ENCODE measurements around the gene RBM6. TPM values are rescaled to one million over a fixed set of nuclear protein-coding genes. Genes with fewer than 3 reads are reported as not detected.

The RBM6 gene
- total RNA-seq, 4 donors from 2014 or later, result 89.7 to 256 (median 152) TPM

DNA sequence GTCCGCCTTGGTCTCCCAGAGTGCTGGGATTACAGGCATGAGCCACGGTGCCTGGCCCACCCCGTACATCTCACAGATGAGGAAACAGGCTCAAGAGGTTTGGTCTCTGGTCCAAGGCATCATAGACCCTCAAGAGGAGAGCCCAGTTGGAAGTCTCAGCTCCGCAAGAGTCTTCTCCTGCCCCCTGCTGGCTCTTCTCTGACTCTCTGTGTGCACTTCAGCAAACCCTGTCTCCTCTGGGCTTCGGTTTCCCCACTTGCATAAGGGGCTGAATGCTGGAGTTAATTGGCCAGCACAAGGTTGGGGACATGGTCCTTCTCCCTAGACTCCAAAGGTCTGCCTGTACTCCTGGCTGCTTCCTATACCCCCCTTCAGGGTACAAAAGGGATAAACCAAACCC, 40.1 kb upstream of the RBM6 start:
- Histone ChIP-seq H3K36me3 (peaks cover 0 to 8% (median 3%) of the 10 kb centered on the region in 4 donors), H3K4me3 (peak overlapping the region in 1 of 4 donors; percentile 25), H3K4me1 (peaks cover 16 to 47% (median 45%) of the 10 kb centered on the region in 4 donors), H3K27ac (peak overlapping the region; percentile 83 to 86 (median 85)), H3K27me3 (no peaks in the 10 kb centered on the region), H3K9me3 (no peaks in the 10 kb centered on the region)
- no peak for TF ChIP-seq EP300 (IDR thresholded peaks at IDR 0.05; ENCODE audit: low read depth)
- TF ChIP-seq POLR2A (IDR thresholded peaks at IDR 0.05), result no peak
- no peak for TF ChIP-seq POLR2AphosphoS5 (IDR thresholded peaks at IDR 0.05)
- TF ChIP-seq, protein P1, sequence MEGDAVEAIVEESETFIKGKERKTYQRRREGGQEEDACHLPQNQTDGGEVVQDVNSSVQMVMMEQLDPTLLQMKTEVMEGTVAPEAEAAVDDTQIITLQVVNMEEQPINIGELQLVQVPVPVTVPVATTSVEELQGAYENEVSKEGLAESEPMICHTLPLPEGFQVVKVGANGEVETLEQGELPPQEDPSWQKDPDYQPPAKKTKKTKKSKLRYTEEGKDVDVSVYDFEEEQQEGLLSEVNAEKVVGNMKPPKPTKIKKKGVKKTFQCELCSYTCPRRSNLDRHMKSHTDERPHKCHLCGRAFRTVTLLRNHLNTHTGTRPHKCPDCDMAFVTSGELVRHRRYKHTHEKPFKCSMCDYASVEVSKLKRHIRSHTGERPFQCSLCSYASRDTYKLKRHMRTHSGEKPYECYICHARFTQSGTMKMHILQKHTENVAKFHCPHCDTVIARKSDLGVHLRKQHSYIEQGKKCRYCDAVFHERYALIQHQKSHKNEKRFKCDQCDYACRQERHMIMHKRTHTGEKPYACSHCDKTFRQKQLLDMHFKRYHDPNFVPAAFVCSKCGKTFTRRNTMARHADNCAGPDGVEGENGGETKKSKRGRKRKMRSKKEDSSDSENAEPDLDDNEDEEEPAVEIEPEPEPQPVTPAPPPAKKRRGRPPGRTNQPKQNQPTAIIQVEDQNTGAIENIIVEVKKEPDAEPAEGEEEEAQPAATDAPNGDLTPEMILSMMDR (IDR thresholded peaks at IDR 0.05), result no peak
- intact Hi-C loops (cut with DNase I; ENCODE audit: low total_unique reads), result loop anchor here (10.0 kb wide), 1 partner anchor 195 kb away; no protein-coding TSS in a partner anchor
- no peak for DNase-seq
- in situ Hi-C loops (cut with MboI; ENCODE audit: low pct_ligation_motif_present in 1 of 4, low pct_unique_long_range_greater_than_20kb in 1 of 4, low sequenced_read_pairs in 3 of 4), result no loop called here
- WGBS, 2 donors (ENCODE audit: low coverage in 1 of 2), result 85% methylated on average over 5 of the region's 5 CpGs; no CpG with 5 or more reads in 1 of the 2 donors

DNA sequence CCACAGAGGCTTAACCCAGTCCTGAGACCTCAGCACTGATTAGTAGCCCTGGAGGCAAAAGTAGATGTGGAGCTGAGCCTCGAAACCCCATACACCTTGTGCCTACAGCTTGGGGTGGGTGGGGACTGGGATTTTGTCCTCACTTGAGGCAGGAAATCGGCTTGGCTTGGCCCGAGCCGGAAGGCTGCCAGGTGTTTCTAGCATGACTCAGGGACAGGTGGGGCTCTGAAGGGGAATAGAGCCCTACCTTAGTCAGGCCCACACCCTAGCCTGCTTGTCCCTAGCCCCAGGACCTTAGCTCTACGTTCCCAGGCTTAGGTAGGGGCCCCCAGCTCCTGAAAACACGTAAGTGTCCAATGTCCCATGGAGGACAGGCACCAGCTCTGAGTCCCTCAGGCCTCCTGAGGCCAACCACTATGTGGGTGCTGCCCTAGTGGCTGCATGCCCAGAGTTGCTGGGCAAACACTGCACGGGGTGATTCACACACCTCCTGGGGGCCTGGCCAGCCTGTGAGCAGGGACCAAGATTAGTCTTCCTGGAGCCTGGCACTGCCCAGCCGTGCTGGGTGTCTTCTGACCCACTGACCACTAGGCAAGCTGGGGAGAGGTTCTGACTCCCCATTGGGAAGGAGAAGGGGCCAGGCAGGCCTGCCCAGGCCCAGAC, 39.3 kb upstream of the RBM6 start:
- TF ChIP-seq, protein P1 (IDR thresholded peaks at IDR 0.05), result no peak
- TF ChIP-seq EP300 (IDR thresholded peaks at IDR 0.05; ENCODE audit: low read depth) (no peak), POLR2AphosphoS5 (IDR thresholded peaks at IDR 0.05) (peak in 2 of 3 donors; percentile 60 to 84), POLR2A (IDR thresholded peaks at IDR 0.05) (peak; percentile 75)
- Histone ChIP-seq H3K27ac (peak overlapping the region; percentile 83 to 86 (median 85)), H3K4me1 (peaks cover 21 to 55% (median 53%) of the 10 kb centered on the region in 4 donors), H3K36me3 (peaks cover 0 to 8% (median 0%) of the 10 kb centered on the region in 4 donors), H3K9me3 (no peaks in the 10 kb centered on the region), H3K27me3 (no peaks in the 10 kb centered on the region), H3K4me3 (peak overlapping the region in 2 of 4 donors; percentile 15 to 50)
- intact Hi-C loops (cut with DNase I; ENCODE audit: low total_unique reads) (loop anchor here (10.0 kb wide), 1 partner anchor 196 kb away; no protein-coding TSS in a partner anchor), in situ Hi-C loops (cut with MboI; ENCODE audit: low pct_ligation_motif_present in 1 of 4, low pct_unique_long_range_greater_than_20kb in 1 of 4, low sequenced_read_pairs in 3 of 4) (no loop called here)
- 39 to 75% methylated on average over 4 to 5 of the region's 8 CpGs for WGBS, 2 donors (ENCODE audit: low coverage in 1 of 2)
- peak; percentile 90 for DNase-seq

DNA sequence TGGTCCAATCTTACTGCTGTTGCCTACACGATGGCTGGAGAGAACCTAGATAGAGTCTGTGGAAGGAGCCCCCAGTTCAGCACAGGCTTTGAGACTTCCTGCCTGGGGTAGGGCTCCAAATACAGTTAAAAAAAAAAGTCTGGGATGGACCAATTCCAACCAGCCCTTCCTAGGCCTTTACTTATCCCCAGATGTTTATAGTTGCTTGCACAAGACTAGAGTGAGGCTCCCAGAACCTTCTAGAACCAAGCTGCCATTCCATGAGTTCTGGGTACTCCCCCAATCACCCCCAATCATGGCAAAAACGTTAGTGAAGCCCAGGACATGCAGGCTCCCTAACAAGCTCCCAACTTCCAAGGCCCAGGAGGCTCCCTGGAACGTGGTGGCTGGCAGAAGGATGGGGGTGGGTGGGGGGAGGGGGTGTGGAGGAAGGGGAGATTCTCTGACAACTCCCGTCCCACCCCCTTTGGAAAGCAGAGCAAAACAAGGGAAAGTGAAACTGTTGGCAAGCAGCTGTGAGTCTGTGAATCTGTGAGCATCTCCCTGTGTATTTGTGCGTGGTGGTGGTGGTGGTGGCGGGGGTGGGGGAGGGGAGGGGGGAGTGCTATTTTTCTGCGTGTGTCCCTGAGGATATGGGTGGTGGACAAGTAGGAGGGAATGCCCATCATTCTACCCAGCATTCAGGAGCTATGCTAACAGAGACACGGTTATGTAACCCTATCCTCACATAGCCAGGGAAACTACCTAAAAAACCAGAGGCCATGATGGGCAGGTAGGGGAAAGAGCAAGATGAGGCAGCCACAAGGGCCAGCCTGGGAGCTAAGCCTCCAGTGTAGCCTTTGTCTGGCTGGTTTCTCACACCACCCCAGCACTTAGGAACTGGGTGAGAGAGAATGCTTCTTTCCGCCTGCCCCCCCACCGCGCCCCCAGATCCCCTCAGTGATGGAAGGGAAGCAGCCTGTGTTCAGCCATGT, 38.3 kb upstream of the RBM6 start:
- TF ChIP-seq EP300 (IDR thresholded peaks at IDR 0.05; ENCODE audit: low read depth) (no peak), POLR2A (IDR thresholded peaks at IDR 0.05) (no peak), POLR2AphosphoS5 (IDR thresholded peaks at IDR 0.05) (no peak)
- TF ChIP-seq, protein P1 (IDR thresholded peaks at IDR 0.05), result no peak
- no peak for DNase-seq
- in situ Hi-C loops (cut with MboI; ENCODE audit: low pct_ligation_motif_present in 1 of 4, low pct_unique_long_range_greater_than_20kb in 1 of 4, low sequenced_read_pairs in 3 of 4), result no loop called here
- H3K27ac ChIP-seq, result peak overlapping the region; percentile 83 to 86 (median 85)
- no peaks in the 10 kb centered on the region for H3K27me3 ChIP-seq
- no peaks in the 10 kb centered on the region for H3K9me3 ChIP-seq
- H3K4me3 ChIP-seq, result peak overlapping the region in 2 of 4 donors; percentile 15 to 50
- intact Hi-C loops (cut with DNase I; ENCODE audit: low total_unique reads), result loop anchor here (10.0 kb wide), 1 partner anchor 197 kb away; no protein-coding TSS in a partner anchor
- 47% methylated on average over 9 of the region's 11 CpGs; no CpG with 5 or more reads in 1 of the 2 donors for WGBS, 2 donors (ENCODE audit: low coverage in 1 of 2)
- peaks cover 29 to 66% (median 63%) of the 10 kb centered on the region in 4 donors for H3K4me1 ChIP-seq
- peaks cover 0 to 8% (median 0%) of the 10 kb centered on the region in 4 donors for H3K36me3 ChIP-seq
